Suppressor macrophage treated with lipopolysaccharide for 4 hours (primary cell): ENCODE data around the gene KCNJ5.
A peak's percentile ranks its signal among the peaks of the same experiment; 100 is the strongest.
"Not testable (repeated sequence)": the region's sequence is repeated elsewhere in the genome, so short reads cannot be mapped to it uniquely, and the experiment has no call there.

Experiments
- DNase-seq: peaks from one replicate; pipeline ENCODE4 v3.0.0-alpha.2; 2020

KCNJ5 gene

GRCh38 chr11:128915149-128915521 is 24.0 kb downstream of the KCNJ5 start:
- no peak for DNase-seq

GRCh38 chr11:128916037-128916572 is 24.9 kb downstream of the KCNJ5 start:
- DNase-seq, result no peak

- no peak for DNase-seq
These were observed 25.5 kb downstream of the KCNJ5 start for GRCh38 chr11:128916681-128917080.

GRCh38 chr11:128917144-128917724 is 26.1 kb downstream of the KCNJ5 start:
- DNase-seq, result peak; percentile 63

GRCh38 chr11:128919216-128919615 is 28.1 kb downstream of the KCNJ5 start:
- DNase-seq, result peak; percentile 78

GRCh38 chr11:128919635-128920034 is 28.5 kb downstream of the KCNJ5 start:
- DNase-seq, result not testable (repeated sequence)

- DNase-seq, result no peak
These were observed 29.5 kb downstream of the KCNJ5 start for GRCh38 chr11:128920666-128921065.

- peak; percentile 87 for DNase-seq
These were observed 30.6 kb downstream of the KCNJ5 start for GRCh38 chr11:128921793-128922192.

- DNase-seq, result no peak
These were observed 32.9 kb downstream of the KCNJ5 start for GRCh38 chr11:128924104-128924503.

- DNase-seq, result no peak
These were observed 33.5 kb downstream of the KCNJ5 start for GRCh38 chr11:128924510-128925249.

GRCh38 chr11:128925250-128925600 is 34.1 kb downstream of the KCNJ5 start:
- DNase-seq, result no peak

GRCh38 chr11:128926000-128926399 is 34.8 kb downstream of the KCNJ5 start:
- no peak for DNase-seq

- DNase-seq, result no peak
These were observed 35.4 kb downstream of the KCNJ5 start for GRCh38 chr11:128926437-128927107.

GRCh38 chr11:128927108-128927461 is 35.9 kb downstream of the KCNJ5 start:
- no peak for DNase-seq

GRCh38 chr11:128927683-128928336 is 36.7 kb downstream of the KCNJ5 start:
- DNase-seq, result no peak

GRCh38 chr11:128928400-128928799 is 37.2 kb downstream of the KCNJ5 start:
- DNase-seq, result peak; percentile 55

GRCh38 chr11:128929468-128929867 is 38.3 kb downstream of the KCNJ5 start:
- no peak for DNase-seq

GRCh38 chr11:128929991-128930390 is 38.8 kb downstream of the KCNJ5 start:
- no peak for DNase-seq

GRCh38 chr11:128931066-128931465 is 39.9 kb downstream of the KCNJ5 start:
- no peak for DNase-seq

GRCh38 chr11:128931668-128932067 is 40.5 kb downstream of the KCNJ5 start:
- no peak for DNase-seq

- DNase-seq, result no peak
These were observed 42.5 kb downstream of the KCNJ5 start for GRCh38 chr11:128933481-128934178.

GRCh38 chr11:128934351-128934750 is 43.2 kb downstream of the KCNJ5 start:
- DNase-seq, result no peak

- DNase-seq, result no peak
These were observed 43.8 kb downstream of the KCNJ5 start for GRCh38 chr11:128934926-128935325.
